Mesothelial cell of epicardium (in vitro differentiated cells): ENCODE data around the gene WDFY2. TPM values are rescaled to one million over a fixed set of nuclear protein-coding genes. Genes with fewer than 3 reads are reported as not detected.

Experiments used
- DNase-seq, 2 experiments: peaks; one replicate each; pipeline ENCODE4 v3.0.0; 2021; ENCODE audit warnings: low spot score in 2 of 2; ENCODE audit not compliant: unreplicated experiment in 2 of 2
- H3K27ac Mint-ChIP-seq: 2 replicates; pipeline ENCODE4 v1.8.0; 2021; ENCODE audit warnings: mixed read lengths
- H3K27me3 Mint-ChIP-seq: 2 replicates; pipeline ENCODE4 v1.8.0; 2021; ENCODE audit warnings: low read depth, mixed read lengths
- H3K36me3 Mint-ChIP-seq: 2 replicates; pipeline ENCODE4 v1.8.0; 2021; ENCODE audit warnings: mixed read lengths
- H3K4me1 Mint-ChIP-seq: 2 replicates; pipeline ENCODE4 v1.8.0; 2021; ENCODE audit warnings: mixed read lengths
- H3K4me3 Mint-ChIP-seq: 2 replicates; pipeline ENCODE4 v1.8.0; 2021; ENCODE audit warnings: mild to moderate bottlenecking, moderate library complexity, mixed read lengths
- H3K9me3 Mint-ChIP-seq: 2 replicates; pipeline ENCODE4 v1.8.0; 2021; ENCODE audit warnings: mixed read lengths
- CTCF ChIP-seq: fragments of 200-600 bp; sonication (generic); IDR thresholded peaks from one replicate; pipeline ENCODE4 v1.5.0; 2021; ENCODE audit warnings: antibody characterized with exemption; ENCODE audit not compliant: unreplicated experiment
- total RNA-seq: library from RNA; stranded (reverse); gene quantifications from 3 replicates; pipeline ENCODE4 v1.2.1, GENCODE V29; 2021

WDFY2 gene
- total RNA-seq, 1 donor from 2014 or later, result 12.1 TPM

DNA sequence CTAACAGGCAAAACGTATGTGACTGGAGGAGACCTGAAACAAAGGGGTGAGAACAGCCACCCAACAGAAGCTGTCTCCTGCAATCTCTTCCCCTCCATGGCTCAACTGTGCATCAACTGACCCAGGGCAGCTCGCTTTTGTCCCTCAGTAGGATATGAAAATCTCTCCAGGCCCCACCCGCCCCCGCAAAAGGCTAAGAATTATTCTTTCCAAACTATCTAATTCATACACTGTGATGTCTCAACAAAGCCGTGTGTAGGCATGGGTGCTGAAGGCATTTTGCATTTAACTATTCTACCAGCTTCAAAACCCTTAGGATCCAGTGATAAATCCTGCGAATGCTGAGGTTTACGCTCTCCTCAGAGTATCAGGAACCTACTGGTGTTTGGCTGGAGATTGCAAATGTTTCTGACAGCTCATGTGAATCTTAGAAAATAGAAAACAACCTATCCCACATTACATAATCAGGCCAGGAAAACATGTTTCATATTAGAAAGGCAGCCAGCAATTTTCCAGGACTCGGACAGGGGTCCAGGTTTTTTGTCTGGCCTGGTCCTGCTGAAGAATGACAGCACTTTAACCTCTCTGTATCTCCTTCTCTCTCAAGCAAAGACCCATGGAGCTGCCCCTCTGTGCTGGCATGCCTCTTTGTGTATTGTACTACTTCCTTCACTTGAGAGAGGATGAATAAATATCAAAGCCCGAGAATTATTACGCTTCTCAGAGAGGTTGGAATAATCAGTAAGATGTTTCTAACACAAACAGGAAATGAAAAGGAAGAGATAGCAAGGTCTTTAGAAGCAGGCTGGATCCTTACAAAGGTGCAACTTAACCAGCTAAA, 202.4 kb downstream of the WDFY2 start:
- peaks cover 22% of the 10 kb centered on the region for H3K4me1 Mint-ChIP-seq
- peak overlapping the region; percentile 28 for H3K4me3 Mint-ChIP-seq
- H3K9me3 Mint-ChIP-seq, result no peaks in the 10 kb centered on the region
- no peak for TF ChIP-seq CTCF
- peaks cover 4% of the 10 kb centered on the region for H3K36me3 Mint-ChIP-seq
- no peaks in the 10 kb centered on the region for H3K27me3 Mint-ChIP-seq
- H3K27ac Mint-ChIP-seq, result peak overlapping the region; percentile 75
- no peak for DNase-seq

DNA sequence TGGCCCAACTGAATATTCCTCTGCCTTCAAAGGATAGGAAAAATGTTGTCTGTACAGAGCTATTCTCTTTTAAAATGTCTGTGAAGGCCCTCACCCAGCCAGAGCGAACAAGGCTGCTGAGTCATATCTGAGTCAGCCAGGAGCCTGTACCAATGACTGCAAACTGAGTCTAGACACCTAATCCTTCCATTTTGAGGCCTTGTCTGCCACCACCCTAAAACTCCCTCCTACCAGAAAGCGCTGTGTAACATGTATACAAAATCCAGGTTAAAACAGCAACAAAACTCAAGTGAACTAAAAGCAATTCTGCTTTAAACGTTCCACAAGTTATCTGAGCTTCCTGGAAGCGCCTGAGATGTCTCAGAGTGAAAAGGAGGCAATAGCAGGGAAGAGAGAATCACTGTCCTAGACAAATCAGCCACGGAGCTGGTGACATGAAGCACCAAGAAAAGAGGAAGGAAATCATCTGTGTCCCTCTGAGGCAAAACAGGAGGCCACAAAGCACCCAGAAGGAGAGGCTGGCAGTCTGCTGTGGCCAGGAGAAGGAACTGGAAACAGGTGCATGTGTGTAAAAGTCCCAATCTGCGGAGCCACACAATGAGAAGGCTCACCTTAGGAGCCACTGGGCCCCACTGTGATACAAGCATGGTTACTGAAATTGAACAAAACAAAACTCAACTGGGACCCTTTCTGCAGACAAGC, 209.5 kb downstream of the WDFY2 start:
- H3K27ac Mint-ChIP-seq, result peak overlapping the region; percentile 7

DNA sequence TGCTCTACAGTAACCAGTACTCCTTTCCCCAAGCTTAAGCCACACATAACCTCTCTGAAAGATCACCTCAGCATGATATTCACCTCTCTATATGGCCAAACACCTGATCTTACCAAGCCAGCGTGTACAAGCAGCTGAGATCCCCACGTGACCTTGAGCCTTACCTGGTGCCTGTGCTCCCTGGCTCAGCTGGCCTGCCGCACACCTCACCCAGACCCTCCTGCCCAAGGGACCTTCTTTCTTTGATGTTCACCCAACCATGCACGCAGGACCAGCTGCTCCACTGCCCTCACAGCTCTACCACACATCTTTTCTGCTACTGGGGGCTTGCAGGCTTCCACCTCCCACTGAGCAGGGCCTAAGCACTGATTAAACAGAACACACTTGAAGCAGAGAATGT, 210.7 kb downstream of the WDFY2 start:
- Mint-ChIP-seq H3K36me3 (peaks cover 1% of the 10 kb centered on the region), H3K27ac (no peak overlapping the region), H3K27me3 (no peaks in the 10 kb centered on the region), H3K4me1 (no peaks in the 10 kb centered on the region), H3K4me3 (no peak overlapping the region), H3K9me3 (no peaks in the 10 kb centered on the region)
- no peak for DNase-seq
- no peak for TF ChIP-seq CTCF

More for the DNA sequence above, 209.5 kb downstream of the WDFY2 start:
- Mint-ChIP-seq H3K36me3 (peaks cover 4% of the 10 kb centered on the region), H3K4me1 (peaks cover 6% of the 10 kb centered on the region), H3K27me3 (no peaks in the 10 kb centered on the region), H3K4me3 (no peak overlapping the region), H3K9me3 (no peaks in the 10 kb centered on the region)
- TF ChIP-seq CTCF, result no peak
- DNase-seq, result no peak

DNA sequence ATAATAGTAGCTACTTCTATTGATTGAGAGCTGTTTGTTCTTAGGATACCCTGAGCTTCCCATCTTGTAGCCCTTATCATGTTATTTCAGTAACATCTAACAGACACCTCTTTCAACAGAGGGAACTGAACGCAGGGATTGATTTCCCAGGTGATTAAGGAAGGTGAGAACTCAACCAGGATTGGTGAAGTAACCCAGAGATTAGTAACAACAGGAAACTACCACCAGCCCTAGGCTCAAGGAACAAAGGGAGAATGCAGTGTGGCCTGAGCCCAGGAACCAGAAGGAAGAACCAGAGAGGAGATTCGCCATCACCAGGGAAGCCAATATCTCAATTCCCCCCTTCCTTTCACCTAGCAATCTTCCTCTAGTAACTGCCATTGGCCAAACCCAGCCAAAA, 211.2 kb downstream of the WDFY2 start:
- no peak overlapping the region for H3K27ac Mint-ChIP-seq
- H3K9me3 Mint-ChIP-seq, result no peaks in the 10 kb centered on the region
- no peaks in the 10 kb centered on the region for H3K4me1 Mint-ChIP-seq
- no peak for TF ChIP-seq CTCF
- DNase-seq, result no peak
- H3K36me3 Mint-ChIP-seq, result peaks cover 1% of the 10 kb centered on the region
- H3K27me3 Mint-ChIP-seq, result no peaks in the 10 kb centered on the region
- no peak overlapping the region for H3K4me3 Mint-ChIP-seq

GRCh38 chr13:51796546-51796945, 212.3 kb downstream of the WDFY2 start:
- Mint-ChIP-seq H3K27ac (no peak overlapping the region), H3K27me3 (no peaks in the 10 kb centered on the region), H3K9me3 (no peaks in the 10 kb centered on the region), H3K36me3 (no peaks in the 10 kb centered on the region), H3K4me1 (no peaks in the 10 kb centered on the region), H3K4me3 (no peak overlapping the region)
- TF ChIP-seq CTCF, result no peak
- no peak for DNase-seq
